Spleen (tissue), 11 donors: ENCODE results near the gene FOXD1. TPM values are rescaled to one million over a fixed set of nuclear protein-coding genes. Genes with fewer than 3 reads are reported as not detected.

Source experiments
- DNase-seq: peaks from one replicate; pipeline ENCODE4 v3.0.0-alpha.2; 2020
- H3K27ac ChIP-seq, 8 donors: fragments of 200-600 bp; sonication (generic) in 7 of 8; 1 replicate in 4 of 8; 2 replicates in 4 of 8; pipeline versions ENCODE4 v1.5.0 to v1.8.0; 2016 to 2021; ENCODE audit warnings: inconsistent platforms in 4 of 8, mild to moderate bottlenecking in 4 of 8, moderate library complexity in 1 of 8
- H3K27me3 ChIP-seq, 7 donors: fragments of 200-600 bp; sonication (generic) in 6 of 7; replicated peaks in 1 of 7; 1 replicate in 4 of 7; 2 replicates in 3 of 7; pipeline versions ENCODE4 v1.5.0 to v1.8.0; 2016 to 2021; ENCODE audit warnings: inconsistent platforms in 3 of 7, mild to moderate bottlenecking in 1 of 7
- H3K36me3 ChIP-seq, 6 donors: fragments of 200-600 bp; sonication (generic) in 5 of 6; 1 replicate in 4 of 6; 2 replicates in 2 of 6; pipeline versions ENCODE4 v1.5.0 to v1.8.0; 2016 to 2021; ENCODE audit warnings: inconsistent platforms in 2 of 6
- H3K4me1 ChIP-seq, 6 donors: fragments of 200-600 bp; sonication (generic) in 5 of 6; 1 replicate in 3 of 6; 2 replicates in 3 of 6; pipeline versions ENCODE4 v1.5.0 to v1.8.0; 2016 to 2021; ENCODE audit warnings: inconsistent platforms in 3 of 6
- H3K4me3 ChIP-seq, 8 donors: fragments of 200-600 bp; sonication (generic) in 7 of 8; 1 replicate in 4 of 8; 2 replicates in 4 of 8; pipeline versions ENCODE4 v1.5.0 to v1.8.0; 2016 to 2021; ENCODE audit warnings: inconsistent platforms in 4 of 8, mild to moderate bottlenecking in 4 of 8, moderate library complexity in 2 of 8
- H3K9me3 ChIP-seq, 8 donors: fragments of 200-600 bp; sonication (generic) in 7 of 8; 1 replicate in 4 of 8; 2 replicates in 4 of 8; pipeline versions ENCODE4 v1.5.0 to v1.8.0; 2016 to 2021; ENCODE audit warnings: inconsistent platforms in 4 of 8
- CTCF ChIP-seq, 11 experiments: fragments of 200-600 bp in 7 of 11; fragments of 450-650 bp in 4 of 11; sonication (generic) in 4 of 11; IDR thresholded peaks in 8 of 11; conservative IDR thresholded peaks in 3 of 11; 1 replicate in 7 of 11; 2 replicates in 4 of 11; pipeline versions ENCODE4 v1.4.0 to v1.8.0; 2016 to 2021; ENCODE audit warnings: antibody characterized with exemption in 11 of 11, inconsistent platforms in 4 of 11, mild to moderate bottlenecking in 1 of 11
- POLR2A ChIP-seq, 3 donors: fragments of 450-650 bp; IDR thresholded peaks; one replicate each; pipeline ENCODE4 v1.5.1; 2017; ENCODE audit warnings: antibody characterized with exemption in 3 of 3, mild to moderate bottlenecking in 1 of 3
- POLR2AphosphoS5 ChIP-seq, 3 donors: sonication (generic); formaldehyde crosslinking; IDR thresholded peaks; one replicate each; pipeline ENCODE4 v1.5.1; 2017; ENCODE audit warnings: antibody characterized with exemption in 3 of 3
- WGBS, 5 donors: extraction: QIAGEN DNeasy Blood & Tissue Kit in 3 of 5; methylation state at CpG; one replicate each; pipeline versions ENCODE4 v1.1.5 to v1.1.7; 2013 to 2018; 5-methylcytosine and 5-hydroxymethylcytosine counted together
- intact Hi-C: fragments of 100-400 bp; cut with DNase I; formaldehyde crosslinking; loops from one replicate; pipeline ENCODE4 v1.15.0; 2023; ENCODE audit warnings: low total_unique reads
- polyA plus RNA-seq, 3 donors: library from polyadenylated mRNA; stranded (reverse); fragments of 200-250 nt; gene quantifications; one replicate each; pipeline ENCODE4 v1.2.1, GENCODE V29; 2013
- total RNA-seq, 7 donors: library from RNA; depleted of rRNA in 3 of 7; stranded (reverse); fragments of >200 nt in 3 of 7; fragmentation: NEBNext Ultra II Directional in 4 of 7; extraction: Animal tissue kit (Norgen Biotek cat#: 25700) in 4 of 7; gene quantifications; one replicate each; pipeline versions ENCODE4 v1.1.0 to v1.2.1, GENCODE V29; 2016 to 2021
- donor health status: healthy with polysubstance abuse.
- donor health status: DM: no; HTN: no; CAD: no; lungs with moderate emphysema.
- donor health status: DM: no; HTN: no; CAD: no.
- donor health status: Bipolar disorder and iron deficiency.
- donor health status: healthy.
- donor health status: DM: no; HTN: no; CAD: no.
- donor health status: DM: yes; HTN: yes; CAD: no.

FOXD1 gene
- total and polyA plus RNA-seq, 10 donors = 0.09 to 1.1 (median 0.37) TPM; not detected in 1

- intact Hi-C loops = no loop called here
- Histone ChIP-seq H3K27ac (no peak overlapping the region), H3K27me3 (peaks cover 0 to 100% (median 80%) of the 10 kb centered on the region in 7 donors), H3K9me3 (no peaks in the 10 kb centered on the region), H3K4me3 (peak overlapping the region in 4 of 8 donors; percentile 13 to 49 (median 16)), H3K36me3 (no peaks in the 10 kb centered on the region), H3K4me1 (peaks cover 0 to 18% (median 13%) of the 10 kb centered on the region in 6 donors)
- no peak for DNase-seq
- TF ChIP-seq POLR2A (IDR thresholded peaks at IDR 0.05) (no peak), CTCF (IDR thresholded peaks at IDR 0.05 in 8 of 11, conservative IDR thresholded peaks at IDR 0.05 in 3 of 11) (no peak), POLR2AphosphoS5 (IDR thresholded peaks at IDR 0.05) (no peak)
- WGBS, 5 donors = 4 to 21% (median 5%) methylated on average over 58 to 79 of the region's 79 CpGs
These were observed 28.8 kb downstream of the FOXD1 start for GRCh38 chr5:73419465-73420390.

- H3K27ac ChIP-seq = no peak overlapping the region
- no peaks in the 10 kb centered on the region for H3K36me3 ChIP-seq
- no peak for TF ChIP-seq CTCF (IDR thresholded peaks at IDR 0.05 in 8 of 11, conservative IDR thresholded peaks at IDR 0.05 in 3 of 11)
- TF ChIP-seq POLR2AphosphoS5 (IDR thresholded peaks at IDR 0.05) = no peak
- no peak for TF ChIP-seq POLR2A (IDR thresholded peaks at IDR 0.05)
- peak overlapping the region in 2 of 8 donors; percentile 15 to 49 for H3K4me3 ChIP-seq
- intact Hi-C loops = no loop called here
- H3K27me3 ChIP-seq = peaks cover 0 to 100% (median 76%) of the 10 kb centered on the region in 7 donors
- no peak for DNase-seq
- peaks cover 0 to 18% (median 13%) of the 10 kb centered on the region in 6 donors for H3K4me1 ChIP-seq
- 7 to 18% (median 11%) methylated on average over 6 of the region's 6 CpGs for WGBS, 5 donors
- H3K9me3 ChIP-seq = peaks cover 0 to 5% (median 0%) of the 10 kb centered on the region in 8 donors
These were observed 29.5 kb downstream of the FOXD1 start for GRCh38 chr5:73419117-73419464.

- 35 to 50% (median 36%) methylated on average over 6 of the region's 6 CpGs for WGBS, 5 donors
- no peaks in the 10 kb centered on the region for H3K36me3 ChIP-seq
- no peak overlapping the region for H3K4me3 ChIP-seq
- H3K9me3 ChIP-seq = peaks cover 0 to 5% (median 0%) of the 10 kb centered on the region in 8 donors
- H3K27ac ChIP-seq = no peak overlapping the region
- peaks cover 0 to 18% (median 13%) of the 10 kb centered on the region in 6 donors for H3K4me1 ChIP-seq
- no peak for TF ChIP-seq POLR2AphosphoS5 (IDR thresholded peaks at IDR 0.05)
- TF ChIP-seq POLR2A (IDR thresholded peaks at IDR 0.05) = no peak
- TF ChIP-seq CTCF (IDR thresholded peaks at IDR 0.05 in 8 of 11, conservative IDR thresholded peaks at IDR 0.05 in 3 of 11) = no peak
- peaks cover 0 to 100% (median 76%) of the 10 kb centered on the region in 7 donors for H3K27me3 ChIP-seq
- DNase-seq = no peak
- intact Hi-C loops = no loop called here
These were observed 30.3 kb downstream of the FOXD1 start for GRCh38 chr5:73418244-73418691.
